C4-2B (cell line): ENCODE data around the gene HSPA1A.
"Not testable (repeated sequence)": the region's sequence is repeated elsewhere in the genome, so short reads cannot be mapped to it uniquely, and the experiment has no call there.

Source experiments
- ZFX ChIP-seq: fragments of 450-650 bp; IDR thresholded peaks from 2 replicates; pipeline ENCODE4 v1.6.1; 2017
- TF ChIP-seq, protein P1 (sequence below): fragments of 450-650 bp; conservative IDR thresholded peaks from 2 replicates; pipeline ENCODE4 v1.5.1; 2017; ENCODE audit warnings: mild to moderate bottlenecking

DNA sequence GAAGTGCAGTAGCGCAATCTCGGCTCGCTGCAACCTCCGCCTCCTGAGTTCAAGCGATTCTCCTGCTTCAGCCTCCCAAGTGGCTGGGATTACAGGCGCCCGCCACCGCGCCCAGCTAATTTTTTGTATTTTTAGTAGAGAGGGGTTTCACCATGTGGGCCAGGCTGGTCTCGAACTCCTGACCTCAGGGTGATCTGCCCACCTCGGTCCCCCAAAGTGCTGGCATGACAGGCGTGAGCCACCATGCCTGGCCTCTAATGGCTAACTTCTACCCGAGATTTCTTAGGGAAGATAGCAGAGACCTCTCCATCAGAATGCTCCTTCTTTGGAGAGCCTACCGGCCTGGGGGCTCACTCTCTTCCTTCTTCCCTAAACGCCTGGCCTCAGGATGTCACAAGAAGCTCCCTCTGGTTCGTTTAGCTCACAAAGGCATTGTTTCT is 48.8 kb downstream of the HSPA1A start:
- TF ChIP-seq, protein P1, sequence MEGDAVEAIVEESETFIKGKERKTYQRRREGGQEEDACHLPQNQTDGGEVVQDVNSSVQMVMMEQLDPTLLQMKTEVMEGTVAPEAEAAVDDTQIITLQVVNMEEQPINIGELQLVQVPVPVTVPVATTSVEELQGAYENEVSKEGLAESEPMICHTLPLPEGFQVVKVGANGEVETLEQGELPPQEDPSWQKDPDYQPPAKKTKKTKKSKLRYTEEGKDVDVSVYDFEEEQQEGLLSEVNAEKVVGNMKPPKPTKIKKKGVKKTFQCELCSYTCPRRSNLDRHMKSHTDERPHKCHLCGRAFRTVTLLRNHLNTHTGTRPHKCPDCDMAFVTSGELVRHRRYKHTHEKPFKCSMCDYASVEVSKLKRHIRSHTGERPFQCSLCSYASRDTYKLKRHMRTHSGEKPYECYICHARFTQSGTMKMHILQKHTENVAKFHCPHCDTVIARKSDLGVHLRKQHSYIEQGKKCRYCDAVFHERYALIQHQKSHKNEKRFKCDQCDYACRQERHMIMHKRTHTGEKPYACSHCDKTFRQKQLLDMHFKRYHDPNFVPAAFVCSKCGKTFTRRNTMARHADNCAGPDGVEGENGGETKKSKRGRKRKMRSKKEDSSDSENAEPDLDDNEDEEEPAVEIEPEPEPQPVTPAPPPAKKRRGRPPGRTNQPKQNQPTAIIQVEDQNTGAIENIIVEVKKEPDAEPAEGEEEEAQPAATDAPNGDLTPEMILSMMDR, result not testable (repeated sequence)
- TF ChIP-seq ZFX, result not testable (repeated sequence)
